ENCODE measurements around the gene VPS37C. TPM values are rescaled to one million over a fixed set of nuclear protein-coding genes. Genes with fewer than 3 reads are reported as not detected.

The VPS37C gene
- total RNA-seq, 1 experiment from 2014 or later, result 23.4 TPM

DNA sequence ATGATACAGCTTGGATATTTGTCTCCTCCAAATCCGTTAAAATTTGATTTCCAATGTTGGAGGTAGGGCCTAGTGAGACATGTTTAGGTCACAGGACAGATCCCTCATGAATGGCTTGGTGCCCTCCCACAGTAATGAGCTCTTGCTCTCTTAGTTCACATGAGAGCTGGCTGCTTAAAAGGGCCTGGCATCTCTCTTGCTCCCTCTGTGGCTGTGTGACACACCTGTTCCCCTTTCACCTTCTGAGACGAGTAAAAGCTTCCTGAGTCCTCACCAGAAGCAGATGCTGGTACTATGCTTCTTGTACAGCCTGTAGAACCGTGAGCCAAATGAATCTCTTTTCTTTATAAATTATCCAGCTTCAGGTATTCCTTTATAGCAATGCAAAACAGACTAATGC, 3.5 kb downstream of the VPS37C start (continued):
- TF ChIP-seq NR1H2 (CRISPR knock-in tag; IDR thresholded peaks at IDR 0.05), result no peak
- TF ChIP-seq, protein P1, sequence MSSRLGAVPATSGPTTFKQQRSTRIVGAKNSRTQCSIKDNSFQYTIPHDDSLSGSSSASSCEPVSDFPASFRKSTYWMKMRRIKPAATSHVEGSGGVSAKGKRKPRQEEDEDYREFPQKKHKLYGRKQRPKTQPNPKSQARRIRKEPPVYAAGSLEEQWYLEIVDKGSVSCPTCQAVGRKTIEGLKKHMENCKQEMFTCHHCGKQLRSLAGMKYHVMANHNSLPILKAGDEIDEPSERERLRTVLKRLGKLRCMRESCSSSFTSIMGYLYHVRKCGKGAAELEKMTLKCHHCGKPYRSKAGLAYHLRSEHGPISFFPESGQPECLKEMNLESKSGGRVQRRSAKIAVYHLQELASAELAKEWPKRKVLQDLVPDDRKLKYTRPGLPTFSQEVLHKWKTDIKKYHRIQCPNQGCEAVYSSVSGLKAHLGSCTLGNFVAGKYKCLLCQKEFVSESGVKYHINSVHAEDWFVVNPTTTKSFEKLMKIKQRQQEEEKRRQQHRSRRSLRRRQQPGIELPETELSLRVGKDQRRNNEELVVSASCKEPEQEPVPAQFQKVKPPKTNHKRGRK (CRISPR knock-in tag; IDR thresholded peaks at IDR 0.05; ENCODE audit: borderline replicate concordance), result no peak
- TF ChIP-seq, protein P2, sequence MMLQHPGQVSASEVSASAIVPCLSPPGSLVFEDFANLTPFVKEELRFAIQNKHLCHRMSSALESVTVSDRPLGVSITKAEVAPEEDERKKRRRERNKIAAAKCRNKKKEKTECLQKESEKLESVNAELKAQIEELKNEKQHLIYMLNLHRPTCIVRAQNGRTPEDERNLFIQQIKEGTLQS (CRISPR knock-in tag; conservative IDR thresholded peaks at IDR 0.05), result no peak

DNA sequence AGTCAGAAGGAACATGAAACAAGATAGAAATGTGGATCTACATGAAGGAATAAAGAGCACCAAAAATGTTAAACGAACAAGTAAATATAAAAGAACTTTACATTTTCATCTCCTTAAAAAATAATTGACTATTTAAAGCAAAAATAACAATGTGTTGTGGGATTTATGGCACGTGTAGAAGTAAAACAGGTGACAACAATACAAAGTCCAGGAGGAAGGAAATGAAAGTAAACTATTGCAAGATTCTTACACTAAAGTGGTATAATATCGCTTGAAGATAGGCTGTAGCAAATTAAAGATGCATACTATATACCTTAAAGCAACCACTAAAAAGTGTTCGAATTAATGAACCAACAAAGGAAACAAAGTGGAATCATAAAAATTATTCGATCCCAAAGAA, 5.5 kb downstream of the VPS37C start:
- no peak overlapping the region for H3K27ac Mint-ChIP-seq

DNA sequence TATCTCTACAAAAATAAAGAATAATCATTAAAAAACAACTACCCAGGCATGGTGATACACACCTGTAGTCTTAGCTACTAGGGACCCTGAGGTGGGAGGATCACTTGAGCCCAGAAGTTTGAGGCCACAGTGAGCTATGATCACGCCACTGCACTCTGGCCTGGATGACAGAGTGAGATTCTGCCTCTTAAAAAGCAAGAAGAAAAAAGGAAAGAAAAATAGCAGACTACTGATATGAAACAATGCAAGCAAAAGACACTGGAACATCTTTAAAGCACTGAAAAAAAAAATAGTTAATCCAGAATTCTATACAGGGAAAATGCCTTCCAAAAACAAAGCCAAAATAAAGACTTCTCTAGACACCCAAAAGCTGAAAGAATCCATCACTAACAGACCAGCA, 5.9 kb downstream of the VPS37C start:
- CTCF ChIA-PET, result no interaction called here

More for the DNA sequence above, 5.5 kb downstream of the VPS37C start:
- ChIA-PET CTCF (no interaction called here), POLR2A (no interaction called here)
- Mint-ChIP-seq H3K4me1 (peaks cover 51% of the 10 kb centered on the region), H3K36me3 (peaks cover 22% of the 10 kb centered on the region), H3K27me3 (ENCODE audit: low read depth) (no peaks in the 10 kb centered on the region), H3K9me3 (no peaks in the 10 kb centered on the region), H3K4me3 (no peak overlapping the region)
- DNase-seq (ENCODE audit: low spot score), result no peak
- no peak for ATAC-seq
- TF ChIP-seq ZNF138 (CRISPR knock-in tag; conservative IDR thresholded peaks at IDR 0.05), result no peak
- TF ChIP-seq, protein P3, sequence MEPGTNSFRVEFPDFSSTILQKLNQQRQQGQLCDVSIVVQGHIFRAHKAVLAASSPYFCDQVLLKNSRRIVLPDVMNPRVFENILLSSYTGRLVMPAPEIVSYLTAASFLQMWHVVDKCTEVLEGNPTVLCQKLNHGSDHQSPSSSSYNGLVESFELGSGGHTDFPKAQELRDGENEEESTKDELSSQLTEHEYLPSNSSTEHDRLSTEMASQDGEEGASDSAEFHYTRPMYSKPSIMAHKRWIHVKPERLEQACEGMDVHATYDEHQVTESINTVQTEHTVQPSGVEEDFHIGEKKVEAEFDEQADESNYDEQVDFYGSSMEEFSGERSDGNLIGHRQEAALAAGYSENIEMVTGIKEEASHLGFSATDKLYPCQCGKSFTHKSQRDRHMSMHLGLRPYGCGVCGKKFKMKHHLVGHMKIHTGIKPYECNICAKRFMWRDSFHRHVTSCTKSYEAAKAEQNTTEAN (CRISPR knock-in tag; IDR thresholded peaks at IDR 0.05), result no peak
- TF ChIP-seq ZNF219 (CRISPR knock-in tag; IDR thresholded peaks at IDR 0.05; ENCODE audit: borderline replicate concordance), result no peak

DNA sequence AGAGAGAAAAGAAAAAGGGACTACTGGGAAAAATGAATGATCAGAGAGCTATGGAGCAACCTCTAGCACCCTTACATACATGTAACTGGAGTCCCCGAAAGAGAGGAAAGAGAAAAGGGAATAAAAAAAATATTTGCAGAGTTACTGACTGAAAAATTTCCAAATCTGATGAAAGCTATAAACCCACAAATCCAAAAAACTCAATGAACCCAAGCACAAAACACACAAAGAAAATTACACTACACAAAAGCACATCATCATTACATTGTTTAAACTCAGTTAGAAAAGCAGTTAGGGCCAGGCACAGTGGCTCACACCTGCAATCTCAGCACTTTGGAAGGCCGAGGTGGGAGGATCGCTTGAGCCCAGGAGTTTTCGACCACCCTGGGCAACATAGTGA, 6.7 kb downstream of the VPS37C start:
- ChIA-PET CTCF (no interaction called here), POLR2A (no interaction called here)
- Mint-ChIP-seq H3K36me3 (peaks cover 22% of the 10 kb centered on the region), H3K9me3 (no peaks in the 10 kb centered on the region), H3K4me1 (peaks cover 53% of the 10 kb centered on the region), H3K4me3 (no peak overlapping the region), H3K27me3 (ENCODE audit: low read depth) (no peaks in the 10 kb centered on the region), H3K27ac (no peak overlapping the region)
- ATAC-seq, result no peak
- no peak for DNase-seq (ENCODE audit: low spot score)
- TF ChIP-seq FOXJ3 (CRISPR knock-in tag; IDR thresholded peaks at IDR 0.05; ENCODE audit: borderline replicate concordance) (no peak), CBFB (CRISPR knock-in tag; IDR thresholded peaks at IDR 0.05; ENCODE audit: low read depth) (no peak), ZNF121 (CRISPR knock-in tag; IDR thresholded peaks at IDR 0.05) (no peak; the same call in 1 of the 2 replicates), JUN (CRISPR knock-in tag; IDR thresholded peaks at IDR 0.05) (no peak), NR3C1 (CRISPR knock-in tag; conservative IDR thresholded peaks at IDR 0.05; ENCODE audit: low read depth) (no peak), RORB (CRISPR knock-in tag; IDR thresholded peaks at IDR 0.05) (no peak), ZNF232 (CRISPR knock-in tag; IDR thresholded peaks at IDR 0.05) (no peak), ZNF671 (CRISPR knock-in tag; IDR thresholded peaks at IDR 0.05) (no peak), ESRRA (CRISPR knock-in tag; IDR thresholded peaks at IDR 0.05; ENCODE audit: borderline replicate concordance) (no peak)
- TF ChIP-seq, protein P4, sequence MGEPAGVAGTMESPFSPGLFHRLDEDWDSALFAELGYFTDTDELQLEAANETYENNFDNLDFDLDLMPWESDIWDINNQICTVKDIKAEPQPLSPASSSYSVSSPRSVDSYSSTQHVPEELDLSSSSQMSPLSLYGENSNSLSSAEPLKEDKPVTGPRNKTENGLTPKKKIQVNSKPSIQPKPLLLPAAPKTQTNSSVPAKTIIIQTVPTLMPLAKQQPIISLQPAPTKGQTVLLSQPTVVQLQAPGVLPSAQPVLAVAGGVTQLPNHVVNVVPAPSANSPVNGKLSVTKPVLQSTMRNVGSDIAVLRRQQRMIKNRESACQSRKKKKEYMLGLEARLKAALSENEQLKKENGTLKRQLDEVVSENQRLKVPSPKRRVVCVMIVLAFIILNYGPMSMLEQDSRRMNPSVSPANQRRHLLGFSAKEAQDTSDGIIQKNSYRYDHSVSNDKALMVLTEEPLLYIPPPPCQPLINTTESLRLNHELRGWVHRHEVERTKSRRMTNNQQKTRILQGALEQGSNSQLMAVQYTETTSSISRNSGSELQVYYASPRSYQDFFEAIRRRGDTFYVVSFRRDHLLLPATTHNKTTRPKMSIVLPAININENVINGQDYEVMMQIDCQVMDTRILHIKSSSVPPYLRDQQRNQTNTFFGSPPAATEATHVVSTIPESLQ (CRISPR knock-in tag; IDR thresholded peaks at IDR 0.05), result no peak
- TF ChIP-seq, protein P5, sequence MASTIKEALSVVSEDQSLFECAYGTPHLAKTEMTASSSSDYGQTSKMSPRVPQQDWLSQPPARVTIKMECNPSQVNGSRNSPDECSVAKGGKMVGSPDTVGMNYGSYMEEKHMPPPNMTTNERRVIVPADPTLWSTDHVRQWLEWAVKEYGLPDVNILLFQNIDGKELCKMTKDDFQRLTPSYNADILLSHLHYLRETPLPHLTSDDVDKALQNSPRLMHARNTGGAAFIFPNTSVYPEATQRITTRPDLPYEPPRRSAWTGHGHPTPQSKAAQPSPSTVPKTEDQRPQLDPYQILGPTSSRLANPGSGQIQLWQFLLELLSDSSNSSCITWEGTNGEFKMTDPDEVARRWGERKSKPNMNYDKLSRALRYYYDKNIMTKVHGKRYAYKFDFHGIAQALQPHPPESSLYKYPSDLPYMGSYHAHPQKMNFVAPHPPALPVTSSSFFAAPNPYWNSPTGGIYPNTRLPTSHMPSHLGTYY (CRISPR knock-in tag; IDR thresholded peaks at IDR 0.05), result no peak
- TF ChIP-seq, protein P6, sequence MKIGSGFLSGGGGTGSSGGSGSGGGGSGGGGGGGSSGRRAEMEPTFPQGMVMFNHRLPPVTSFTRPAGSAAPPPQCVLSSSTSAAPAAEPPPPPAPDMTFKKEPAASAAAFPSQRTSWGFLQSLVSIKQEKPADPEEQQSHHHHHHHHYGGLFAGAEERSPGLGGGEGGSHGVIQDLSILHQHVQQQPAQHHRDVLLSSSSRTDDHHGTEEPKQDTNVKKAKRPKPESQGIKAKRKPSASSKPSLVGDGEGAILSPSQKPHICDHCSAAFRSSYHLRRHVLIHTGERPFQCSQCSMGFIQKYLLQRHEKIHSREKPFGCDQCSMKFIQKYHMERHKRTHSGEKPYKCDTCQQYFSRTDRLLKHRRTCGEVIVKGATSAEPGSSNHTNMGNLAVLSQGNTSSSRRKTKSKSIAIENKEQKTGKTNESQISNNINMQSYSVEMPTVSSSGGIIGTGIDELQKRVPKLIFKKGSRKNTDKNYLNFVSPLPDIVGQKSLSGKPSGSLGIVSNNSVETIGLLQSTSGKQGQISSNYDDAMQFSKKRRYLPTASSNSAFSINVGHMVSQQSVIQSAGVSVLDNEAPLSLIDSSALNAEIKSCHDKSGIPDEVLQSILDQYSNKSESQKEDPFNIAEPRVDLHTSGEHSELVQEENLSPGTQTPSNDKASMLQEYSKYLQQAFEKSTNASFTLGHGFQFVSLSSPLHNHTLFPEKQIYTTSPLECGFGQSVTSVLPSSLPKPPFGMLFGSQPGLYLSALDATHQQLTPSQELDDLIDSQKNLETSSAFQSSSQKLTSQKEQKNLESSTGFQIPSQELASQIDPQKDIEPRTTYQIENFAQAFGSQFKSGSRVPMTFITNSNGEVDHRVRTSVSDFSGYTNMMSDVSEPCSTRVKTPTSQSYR (CRISPR knock-in tag; IDR thresholded peaks at IDR 0.05), result no peak

More for the DNA sequence above, 5.9 kb downstream of the VPS37C start:
- H3K27ac Mint-ChIP-seq, result no peak overlapping the region
- no peak overlapping the region for H3K4me3 Mint-ChIP-seq
- H3K36me3 Mint-ChIP-seq, result peaks cover 22% of the 10 kb centered on the region
- no peak for ATAC-seq
- POLR2A ChIA-PET, result no interaction called here
- peaks cover 51% of the 10 kb centered on the region for H3K4me1 Mint-ChIP-seq
- DNase-seq (ENCODE audit: low spot score), result no peak
- H3K9me3 Mint-ChIP-seq, result no peaks in the 10 kb centered on the region
- peak; percentile 85 for TF ChIP-seq ZNF317 (CRISPR knock-in tag; IDR thresholded peaks at IDR 0.05; ENCODE audit: borderline replicate concordance, low read depth)
- TF ChIP-seq, protein P7, sequence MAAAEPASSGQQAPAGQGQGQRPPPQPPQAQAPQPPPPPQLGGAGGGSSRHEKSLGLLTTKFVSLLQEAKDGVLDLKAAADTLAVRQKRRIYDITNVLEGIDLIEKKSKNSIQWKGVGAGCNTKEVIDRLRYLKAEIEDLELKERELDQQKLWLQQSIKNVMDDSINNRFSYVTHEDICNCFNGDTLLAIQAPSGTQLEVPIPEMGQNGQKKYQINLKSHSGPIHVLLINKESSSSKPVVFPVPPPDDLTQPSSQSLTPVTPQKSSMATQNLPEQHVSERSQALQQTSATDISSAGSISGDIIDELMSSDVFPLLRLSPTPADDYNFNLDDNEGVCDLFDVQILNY (CRISPR knock-in tag; IDR thresholded peaks at IDR 0.05), result no peak
- H3K27me3 Mint-ChIP-seq (ENCODE audit: low read depth), result no peaks in the 10 kb centered on the region
